Measurements from ENCODE around the gene LRIT1.
A peak's percentile ranks its signal among the peaks of the same experiment; 100 is the strongest.

LRIT1 gene

GRCh38 chr10:84214046-84214572, 27.2 kb downstream of the LRIT1 start:
- no peak for DNase-seq

DNA sequence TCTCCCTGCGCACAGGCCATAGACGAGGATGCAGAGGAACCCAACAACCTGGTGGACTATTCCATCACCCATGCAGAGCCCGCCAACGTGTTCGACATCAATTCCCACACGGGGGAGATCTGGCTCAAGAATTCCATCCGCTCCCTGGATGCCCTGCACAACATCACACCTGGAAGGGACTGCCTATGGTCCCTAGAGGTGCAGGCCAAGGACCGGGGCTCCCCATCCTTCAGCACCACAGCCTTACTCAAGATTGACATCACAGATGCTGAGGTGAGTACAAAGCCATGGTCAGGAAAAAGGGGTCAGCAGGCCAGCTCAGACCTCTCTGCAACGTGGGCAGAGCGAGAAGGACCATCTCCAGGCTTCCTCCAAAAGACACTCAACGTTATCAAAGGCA, 28.3 kb downstream of the LRIT1 start:
- no peak for DNase-seq

DNA sequence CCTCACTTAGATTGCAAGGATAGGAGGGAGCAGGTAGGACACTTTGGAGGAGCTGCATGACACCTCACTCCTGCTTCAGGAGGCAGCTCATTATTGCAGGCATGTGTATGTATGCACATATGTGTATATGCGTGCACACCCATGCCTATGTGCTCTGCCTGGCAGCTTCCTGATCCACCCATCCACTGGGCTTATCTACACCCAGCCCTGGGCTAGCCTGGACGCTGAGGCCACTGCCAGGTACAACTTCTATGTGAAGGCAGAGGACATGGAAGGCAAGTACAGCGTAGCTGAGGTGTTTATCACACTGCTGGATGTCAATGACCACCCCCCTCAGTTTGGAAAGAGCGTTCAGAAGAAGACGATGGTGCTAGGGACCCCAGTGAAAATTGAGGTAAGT, 29.3 kb downstream of the LRIT1 start:
- no peak for DNase-seq

DNA sequence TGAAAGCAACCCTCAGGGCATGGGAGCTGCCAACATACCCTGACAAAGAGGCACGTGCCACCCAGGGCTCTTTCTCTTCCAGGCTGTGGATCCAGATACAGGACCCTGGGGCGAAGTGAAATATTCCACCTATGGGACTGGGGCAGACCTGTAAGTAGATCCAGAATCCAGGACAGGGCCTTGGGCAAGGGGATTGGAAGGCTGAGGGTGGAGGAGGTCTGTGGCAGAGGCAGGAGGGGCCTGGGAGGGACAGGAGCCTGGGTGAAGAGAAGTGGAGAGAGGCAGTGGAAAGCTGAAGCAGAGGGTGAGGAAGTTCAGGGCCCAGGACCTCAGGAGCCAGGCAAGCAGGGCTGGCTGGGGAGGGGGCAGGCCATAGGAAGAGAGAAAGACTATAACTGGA, 29.8 kb downstream of the LRIT1 start:
- no peak for DNase-seq

DNA sequence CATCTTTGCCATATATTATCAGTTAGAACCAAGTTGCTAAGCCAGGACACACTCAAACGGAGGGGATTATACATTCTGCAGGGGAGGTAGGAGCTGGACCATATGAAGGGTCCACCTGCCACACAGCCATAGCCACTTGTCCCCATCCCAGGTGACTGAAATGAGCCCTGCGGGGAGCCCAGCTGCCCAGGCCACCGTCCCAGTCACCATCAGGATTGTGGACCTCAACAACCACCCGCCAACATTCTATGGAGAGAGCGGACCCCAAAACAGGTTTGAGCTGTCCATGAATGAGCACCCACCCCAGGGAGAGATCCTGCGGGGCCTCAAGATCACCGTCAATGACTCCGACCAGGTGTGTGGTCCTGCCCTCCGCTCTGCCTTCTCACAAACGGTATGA, 33.3 kb downstream of the LRIT1 start:
- no peak for DNase-seq

- DNase-seq: no peak
Measured at GRCh38 chr10:84205853-84206525, 35.4 kb downstream of the LRIT1 start.

DNA sequence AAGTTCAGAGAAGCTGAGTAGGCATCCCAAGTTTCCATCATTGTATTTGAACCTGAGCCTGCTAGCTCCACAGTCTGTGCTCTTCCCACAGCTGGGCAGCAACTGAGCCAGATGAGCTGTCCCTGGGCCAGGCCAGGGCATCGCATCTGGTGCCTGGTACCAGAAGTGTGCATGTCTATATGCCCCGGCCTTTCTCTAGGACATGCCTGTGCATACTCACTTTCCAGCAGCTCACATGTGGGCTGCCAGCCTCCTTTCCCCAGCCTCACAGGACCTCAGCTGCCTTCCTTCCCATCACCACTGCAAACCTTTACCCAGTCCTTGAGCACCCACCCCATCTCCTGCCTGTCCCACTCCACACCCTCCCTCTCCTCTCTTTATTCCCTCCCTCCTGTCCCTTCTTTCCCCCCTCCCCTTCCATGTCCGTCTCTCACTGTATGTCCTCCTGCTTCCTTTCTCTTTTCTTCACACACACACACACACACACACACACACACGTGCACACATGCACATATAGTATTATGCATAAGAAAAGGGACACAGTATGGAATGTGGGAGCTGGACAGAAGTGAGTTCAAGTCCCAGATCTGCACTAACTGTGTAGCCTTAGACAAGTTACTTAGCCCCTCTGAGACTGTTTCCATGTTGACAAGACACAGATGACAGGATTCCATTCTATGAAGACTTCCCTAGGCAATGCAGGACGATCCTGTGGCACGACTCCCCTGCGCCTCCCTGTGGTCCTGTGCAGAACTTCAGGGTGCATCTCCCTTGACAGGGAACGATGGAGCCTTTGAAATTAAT, 36.1 kb downstream of the LRIT1 start:
- DNase-seq: peak; percentile 37

DNA sequence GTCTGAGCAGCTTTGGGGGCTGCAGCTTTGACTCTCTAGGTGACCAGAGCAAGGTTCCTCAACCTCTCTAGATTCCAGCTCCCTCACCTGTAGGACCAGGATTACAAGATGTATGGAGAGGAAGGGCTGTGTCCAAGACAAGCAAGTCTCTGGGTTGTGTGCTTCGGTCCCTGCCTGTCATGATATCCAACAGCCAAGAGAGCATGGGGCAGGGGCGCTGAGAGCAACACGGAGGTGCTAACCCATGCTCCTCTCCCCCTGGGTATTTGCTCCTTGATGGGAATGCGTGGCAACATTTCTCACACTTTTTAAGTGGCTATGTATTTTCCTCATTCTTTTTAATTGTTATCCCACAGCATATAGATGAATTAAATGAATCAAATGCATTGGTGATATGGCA, 36.7 kb downstream of the LRIT1 start:
- DNase-seq: no peak

DNA sequence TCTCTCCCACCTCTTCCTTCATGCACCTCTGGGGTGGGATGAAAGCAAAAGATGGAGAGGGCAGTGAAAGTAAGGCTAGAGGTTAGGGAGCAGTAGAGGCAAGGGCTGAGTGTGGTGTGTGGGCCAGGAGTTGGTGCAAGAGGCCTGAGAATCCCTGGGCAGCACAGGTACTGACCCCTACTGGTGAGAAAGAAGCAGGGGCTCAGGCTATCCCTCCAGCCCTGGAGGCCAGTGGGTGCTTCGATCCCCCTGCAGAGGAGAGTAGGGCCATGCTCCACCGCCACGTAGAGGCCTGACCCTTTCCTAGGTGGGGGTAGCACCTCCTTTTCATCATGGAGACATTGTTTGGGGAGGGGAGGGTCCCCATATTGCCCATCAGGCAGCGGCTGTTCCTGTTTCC, 37.2 kb downstream of the LRIT1 start:
- DNase-seq: no peak

GRCh38 chr10:84202349-84202748, 39.0 kb downstream of the LRIT1 start:
- no peak for DNase-seq

DNA sequence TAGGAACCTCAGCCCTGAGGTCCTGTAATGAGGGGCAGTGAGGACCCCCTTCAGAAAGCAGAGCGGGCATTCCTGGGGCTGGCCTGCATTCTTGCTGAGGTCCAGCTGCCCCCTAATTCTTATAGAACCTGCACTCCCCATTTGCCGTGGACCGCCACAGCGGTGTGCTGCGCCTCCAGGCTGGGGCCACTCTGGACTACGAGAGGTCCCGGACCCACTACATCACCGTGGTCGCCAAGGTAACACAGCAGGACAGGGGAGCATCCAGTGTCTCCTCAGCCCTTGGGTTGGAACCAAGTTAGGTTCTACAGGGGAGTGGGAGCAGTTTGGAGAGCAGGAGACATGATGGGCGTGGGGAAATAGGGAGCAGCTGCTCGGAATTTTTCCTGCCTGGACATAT, 39.7 kb downstream of the LRIT1 start:
- DNase-seq: no peak

DNA sequence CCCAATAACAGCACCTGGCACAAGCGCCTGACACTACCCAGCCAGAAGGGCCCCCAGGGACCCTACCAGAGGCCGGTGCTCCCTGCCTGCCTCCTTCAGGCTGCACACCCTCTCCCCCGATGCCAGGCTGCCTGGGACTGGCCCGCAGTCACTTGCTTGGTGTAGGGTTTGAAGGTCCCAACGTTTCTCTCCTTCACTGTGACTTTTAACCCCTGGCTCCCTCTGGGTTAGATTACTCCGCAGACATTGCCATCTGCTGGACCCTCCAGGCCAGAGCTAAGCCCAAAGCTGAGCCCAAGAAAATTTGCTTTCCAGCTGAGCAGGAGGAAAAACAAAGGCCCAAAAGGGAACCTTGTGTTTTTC, 40.1 kb downstream of the LRIT1 start:
- DNase-seq: no peak

- DNase-seq: no peak
Measured at GRCh38 chr10:84200537-84201243, 40.7 kb downstream of the LRIT1 start.

DNA sequence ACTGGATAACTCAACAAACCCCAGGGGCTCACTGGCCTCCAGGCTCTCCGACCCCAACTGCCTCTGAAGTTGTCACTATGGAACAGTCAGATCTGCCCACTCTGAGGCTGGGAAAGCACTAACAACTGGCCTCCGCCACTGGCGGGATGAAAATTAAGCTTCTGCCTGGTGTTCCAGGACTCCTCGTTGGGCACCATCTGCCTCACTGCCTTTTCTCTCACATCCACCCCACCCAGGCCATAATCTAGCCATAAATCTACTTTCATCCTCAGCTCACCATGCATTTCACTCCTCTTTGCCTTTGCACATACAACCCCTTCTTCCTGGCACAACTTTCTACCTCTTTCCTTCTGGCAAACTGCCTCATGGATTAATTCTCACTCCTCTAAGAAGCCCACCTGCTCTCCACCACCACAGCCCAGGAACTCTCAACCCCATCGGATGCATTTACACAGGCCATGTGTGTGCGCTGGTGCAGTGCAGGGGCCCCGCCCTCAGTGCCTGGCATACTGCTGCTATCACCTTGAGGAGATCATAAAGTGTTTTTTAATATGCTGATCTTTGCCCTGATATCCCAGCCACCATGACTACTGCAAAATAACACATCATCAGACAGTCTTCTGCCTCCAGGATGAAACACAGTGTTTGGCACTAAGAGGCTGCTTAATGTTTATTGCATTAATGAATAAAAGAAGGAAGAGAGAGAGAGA, 43.0 kb downstream of the LRIT1 start:
- DNase-seq: no peak

DNA sequence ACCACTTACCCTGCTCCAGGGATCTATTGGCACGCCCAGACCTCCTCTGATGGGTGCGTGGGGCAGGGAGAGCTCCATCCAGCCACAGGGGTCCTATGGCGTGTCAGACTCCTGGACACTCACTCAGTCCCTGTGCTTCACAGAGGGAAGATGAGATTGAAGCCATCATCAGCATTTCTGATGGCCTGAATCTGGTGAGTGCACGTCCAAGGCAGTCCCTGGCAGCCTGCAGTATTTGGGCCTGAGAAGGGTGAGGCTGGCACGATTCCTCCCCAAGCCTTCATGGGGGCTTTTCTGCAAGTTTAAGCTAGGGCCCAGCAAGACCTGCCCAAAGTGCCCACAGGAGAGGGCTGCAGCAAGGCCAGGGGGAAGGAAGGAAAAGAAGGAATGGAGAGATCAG, 43.7 kb downstream of the LRIT1 start:
- DNase-seq: no peak

- no peak for DNase-seq
Measured at GRCh38 chr10:84196941-84197340, 44.4 kb downstream of the LRIT1 start.

GRCh38 chr10:84196083-84196482, 45.3 kb downstream of the LRIT1 start:
- peak; percentile 50 for DNase-seq

DNA sequence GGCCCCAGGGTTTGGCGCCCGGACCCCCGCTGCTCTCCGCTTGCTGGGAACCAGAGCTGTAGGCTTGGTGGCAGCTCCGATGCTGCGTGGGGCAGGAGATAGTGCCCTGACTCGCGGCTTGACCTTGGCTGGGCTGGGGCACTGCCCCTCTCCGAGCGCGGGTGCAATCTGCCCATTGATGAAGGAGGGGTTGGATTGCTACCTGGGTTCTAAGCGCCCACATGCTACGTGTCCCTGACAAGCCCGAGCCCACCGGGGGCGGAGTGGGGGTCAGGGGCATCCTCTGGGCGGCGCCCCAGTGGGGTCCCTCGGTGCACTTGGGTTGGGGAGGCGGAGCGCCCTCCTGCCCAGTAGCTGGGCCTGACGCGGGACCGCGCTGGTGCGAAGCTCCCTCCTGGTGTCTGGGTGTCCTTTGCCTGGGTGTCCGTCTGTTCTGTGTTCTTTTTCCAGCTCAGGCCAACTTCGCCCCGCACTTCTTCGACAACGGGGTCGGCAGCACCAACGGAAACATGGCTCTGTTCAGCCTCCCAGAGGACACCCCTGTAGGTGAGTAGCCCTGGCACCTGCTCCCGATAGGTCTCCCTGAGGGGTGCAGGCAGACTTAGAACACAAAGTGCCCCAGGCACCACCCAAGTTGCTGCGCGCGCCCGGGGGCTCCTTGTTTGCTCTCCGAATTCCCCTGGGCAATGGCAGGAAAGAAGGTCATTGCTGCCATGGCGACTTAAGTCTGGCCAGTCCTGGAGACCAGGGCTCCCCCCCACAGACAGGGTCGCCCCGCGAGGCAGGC, 46.1 kb downstream of the LRIT1 start:
- DNase-seq: no peak

GRCh38 chr10:84194424-84195043, 46.8 kb downstream of the LRIT1 start, which contains the start of gene CDHR1:
TSS of gene CDHR1 (plus strand) at chr10:84194537. CDS start at chr10:84194761, 224 bp downstream.
- peak; percentile 17 for DNase-seq

- DNase-seq: no peak
Measured at GRCh38 chr10:84193846-84194423, 47.4 kb downstream of the LRIT1 start.

DNA sequence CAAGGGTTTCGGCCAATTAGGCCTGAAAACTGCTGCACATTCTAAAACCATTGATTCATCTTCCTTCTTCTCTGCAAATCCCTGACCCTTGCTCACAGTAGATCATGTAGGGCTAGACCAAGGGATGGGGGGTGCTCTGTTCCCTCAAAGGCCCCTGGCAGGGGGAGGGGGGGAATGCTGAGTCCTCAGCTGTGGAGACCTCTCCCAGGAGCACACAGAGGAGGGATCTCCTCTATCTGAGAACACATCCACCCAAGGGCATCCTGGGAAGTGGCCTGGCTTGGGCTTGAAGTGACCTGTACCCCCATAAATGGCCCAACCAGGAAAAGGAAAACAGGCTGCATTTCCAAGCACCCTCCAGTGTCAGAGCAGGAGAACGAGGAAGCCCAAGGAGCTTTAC, 48.0 kb downstream of the LRIT1 start:
- no peak for DNase-seq
